ENCODE data around the gene A2M.

GRCh38 chr12:9144730-9145106 lies 29.0 kb upstream of the A2M start:
- no peak for TF ChIP-seq CTCF (IDR thresholded peaks at IDR 0.05; ENCODE audit: low read depth, low read length, missing input control)
- TF ChIP-seq RAD21 (IDR thresholded peaks at IDR 0.05): no peak

Data from liver (tissue), 3 donors.